GM18909 (cell line): Measurements from ENCODE around the gene SNRK.
A peak's percentile ranks its signal among the peaks of the same experiment; 100 is the strongest.

Experiments used
- ATAC-seq: cut with Tn5 transposase; IDR thresholded peaks from one replicate; pipeline ENCODE4 v1.9.1; 2021; ENCODE audit warnings: mild to moderate bottlenecking; ENCODE audit not compliant: unreplicated experiment, poor library complexity

The SNRK gene, protein sequence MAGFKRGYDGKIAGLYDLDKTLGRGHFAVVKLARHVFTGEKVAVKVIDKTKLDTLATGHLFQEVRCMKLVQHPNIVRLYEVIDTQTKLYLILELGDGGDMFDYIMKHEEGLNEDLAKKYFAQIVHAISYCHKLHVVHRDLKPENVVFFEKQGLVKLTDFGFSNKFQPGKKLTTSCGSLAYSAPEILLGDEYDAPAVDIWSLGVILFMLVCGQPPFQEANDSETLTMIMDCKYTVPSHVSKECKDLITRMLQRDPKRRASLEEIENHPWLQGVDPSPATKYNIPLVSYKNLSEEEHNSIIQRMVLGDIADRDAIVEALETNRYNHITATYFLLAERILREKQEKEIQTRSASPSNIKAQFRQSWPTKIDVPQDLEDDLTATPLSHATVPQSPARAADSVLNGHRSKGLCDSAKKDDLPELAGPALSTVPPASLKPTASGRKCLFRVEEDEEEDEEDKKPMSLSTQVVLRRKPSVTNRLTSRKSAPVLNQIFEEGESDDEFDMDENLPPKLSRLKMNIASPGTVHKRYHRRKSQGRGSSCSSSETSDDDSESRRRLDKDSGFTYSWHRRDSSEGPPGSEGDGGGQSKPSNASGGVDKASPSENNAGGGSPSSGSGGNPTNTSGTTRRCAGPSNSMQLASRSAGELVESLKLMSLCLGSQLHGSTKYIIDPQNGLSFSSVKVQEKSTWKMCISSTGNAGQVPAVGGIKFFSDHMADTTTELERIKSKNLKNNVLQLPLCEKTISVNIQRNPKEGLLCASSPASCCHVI

GRCh38 chr3:43286115-43286840 is at the start of gene SNRK:
Gene SNRK (plus strand): TSS chr3:43286540. CDS start chr3:43303204, 16,664 bp downstream.
- peak; percentile 83 for ATAC-seq

DNA sequence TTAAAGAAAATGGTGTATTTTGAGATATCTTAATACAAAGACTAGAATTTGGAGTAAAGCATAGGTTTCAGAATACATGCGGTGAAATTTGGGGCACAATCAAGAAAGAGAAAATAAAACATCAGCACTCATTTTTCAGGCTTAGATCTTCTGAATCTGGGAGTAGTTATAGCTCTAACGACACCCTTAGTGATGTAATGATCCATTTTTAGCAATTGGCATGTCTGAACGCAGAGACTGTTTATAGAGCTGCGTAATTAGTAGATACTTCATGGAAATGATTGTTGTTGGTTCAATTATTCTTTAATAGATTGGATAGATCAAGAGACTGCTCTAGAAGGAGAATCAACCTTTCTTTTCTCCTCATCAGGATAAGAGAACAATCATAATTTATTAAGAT is 47.5 kb upstream of the SNRK start:
- no peak for ATAC-seq

DNA sequence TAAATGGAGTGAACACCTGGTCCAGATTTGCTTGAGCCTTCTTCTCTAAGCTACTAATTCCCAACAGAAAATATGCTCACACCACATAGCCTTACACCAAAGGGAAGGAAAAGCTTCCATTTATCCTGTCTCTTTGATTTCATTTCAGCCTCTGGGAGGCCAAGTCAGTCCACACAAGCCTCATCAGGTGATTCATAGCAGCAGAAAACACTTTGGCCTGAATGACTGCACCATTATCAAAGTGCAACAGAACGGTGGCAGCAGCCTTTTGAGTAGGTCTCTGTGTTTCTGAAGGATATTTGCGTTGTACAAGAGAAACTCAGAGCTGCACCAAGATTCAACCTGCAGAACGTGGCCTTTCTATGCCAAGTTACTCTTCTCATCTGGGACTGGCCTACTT is 46.6 kb upstream of the SNRK start:
- no peak for ATAC-seq

GRCh38 chr3:43243590-43244587 is 42.5 kb upstream of the SNRK start:
- ATAC-seq = no peak

- no peak for ATAC-seq
Observed at GRCh38 chr3:43244694-43245093, 41.6 kb upstream of the SNRK start.

- no peak for ATAC-seq
Observed at GRCh38 chr3:43246976-43247375, 39.4 kb upstream of the SNRK start.

DNA sequence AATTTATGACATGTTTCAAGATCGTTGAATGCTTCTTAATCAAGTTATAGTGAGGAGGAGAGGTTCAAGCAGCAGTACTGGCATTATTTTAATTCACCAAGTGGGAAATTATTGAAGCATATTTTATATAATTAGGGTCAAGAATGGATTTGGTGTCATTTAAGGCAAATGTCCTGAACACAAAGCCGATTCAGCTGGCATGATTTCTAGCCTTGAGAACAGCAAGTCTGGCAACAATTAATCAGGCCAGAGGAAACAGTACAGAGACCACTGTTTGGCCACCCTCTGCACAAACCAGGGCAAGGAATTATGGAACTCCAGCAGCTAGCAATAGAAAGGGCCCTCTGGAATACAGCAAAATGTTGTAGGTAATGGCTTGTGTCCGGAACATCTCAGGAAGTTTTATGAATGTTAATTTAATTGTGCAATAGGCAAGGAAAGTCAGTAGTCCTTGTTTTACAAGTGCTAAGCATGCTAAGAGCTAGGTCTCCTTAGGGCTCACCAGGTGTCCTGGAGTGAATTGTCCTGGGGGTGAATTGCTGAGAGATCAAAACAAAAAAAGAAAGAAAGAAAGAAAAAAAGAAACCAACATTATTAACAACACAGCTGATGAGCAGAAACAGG is 38.7 kb upstream of the SNRK start:
- no peak for ATAC-seq

DNA sequence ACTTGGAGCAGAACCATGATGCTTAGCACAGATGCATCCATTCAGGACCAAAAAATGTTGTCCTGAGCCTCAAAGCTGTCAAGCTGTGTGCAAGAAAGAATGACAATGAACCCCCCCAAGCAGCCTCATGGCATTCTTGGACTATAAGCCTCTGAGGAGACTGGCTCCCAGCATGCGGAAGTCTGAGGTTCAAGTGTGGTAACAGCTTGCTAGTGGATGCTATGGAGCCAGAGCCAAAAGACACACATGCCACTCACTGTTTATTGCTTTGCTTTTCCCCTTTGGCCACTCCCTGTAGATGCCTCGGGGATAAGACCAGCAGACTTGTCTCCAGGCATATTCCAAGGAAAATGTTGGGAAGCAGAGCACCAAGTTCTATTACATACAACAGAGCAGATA is 38.2 kb upstream of the SNRK start:
- ATAC-seq = no peak

DNA sequence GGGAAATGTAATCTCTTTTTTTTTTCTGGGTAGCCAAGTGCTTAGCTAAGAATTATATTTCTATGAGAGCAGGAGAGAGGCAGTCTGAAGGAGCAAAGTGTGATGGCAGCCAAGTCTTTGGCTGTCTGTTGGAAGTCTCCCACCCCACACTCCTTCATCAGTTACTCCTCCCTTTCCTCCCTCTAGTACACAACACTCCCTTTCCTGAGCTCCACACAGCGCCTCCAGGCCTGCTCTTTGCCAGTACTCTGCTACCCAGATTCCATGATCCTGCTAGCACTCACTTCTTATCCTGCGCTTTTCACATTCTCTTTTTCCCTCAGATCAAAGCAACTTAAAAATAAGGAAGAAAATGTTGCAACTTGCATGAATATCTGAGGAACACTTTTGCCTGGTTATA is 37.4 kb upstream of the SNRK start:
- no peak for ATAC-seq

DNA sequence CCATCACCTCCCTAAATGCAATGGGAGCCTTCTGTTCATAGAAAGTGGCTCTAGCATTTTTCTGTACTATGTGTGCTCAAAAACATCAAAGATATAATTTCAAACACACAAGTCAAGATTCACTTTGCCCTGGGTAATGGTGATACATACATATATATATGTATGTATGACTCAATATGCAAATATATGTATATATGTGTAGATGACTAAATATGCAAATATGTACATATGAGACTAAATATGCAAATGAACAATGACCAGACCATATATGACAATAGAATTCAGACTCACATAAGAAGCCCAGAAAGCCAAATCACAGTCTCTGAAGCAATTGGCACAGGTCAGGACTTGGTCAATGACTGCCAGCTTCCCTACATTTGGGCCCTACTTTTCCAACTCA is 36.9 kb upstream of the SNRK start:
- no peak for ATAC-seq

GRCh38 chr3:43253294-43253693 is 33.0 kb upstream of the SNRK start:
- ATAC-seq = no peak

DNA sequence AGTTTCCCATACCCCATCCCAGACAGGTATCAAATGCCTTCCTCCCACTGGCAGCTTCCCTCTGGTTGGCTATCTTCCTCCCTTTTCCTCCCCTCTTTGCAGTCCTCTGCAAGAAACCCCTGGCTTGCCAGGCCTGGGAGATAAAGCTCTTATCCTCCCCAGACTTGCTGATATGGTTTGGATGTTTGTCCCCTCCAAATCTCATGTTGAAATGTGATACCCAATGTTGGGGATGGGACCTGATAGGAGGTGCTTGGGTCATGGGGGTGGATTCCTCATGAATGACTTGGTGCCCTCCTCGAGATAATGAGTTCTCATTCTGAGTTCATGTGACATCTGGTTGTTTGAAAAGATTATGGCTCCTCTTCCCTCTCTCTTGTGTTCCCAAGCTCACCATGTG is 32.2 kb upstream of the SNRK start:
- ATAC-seq = no peak

DNA sequence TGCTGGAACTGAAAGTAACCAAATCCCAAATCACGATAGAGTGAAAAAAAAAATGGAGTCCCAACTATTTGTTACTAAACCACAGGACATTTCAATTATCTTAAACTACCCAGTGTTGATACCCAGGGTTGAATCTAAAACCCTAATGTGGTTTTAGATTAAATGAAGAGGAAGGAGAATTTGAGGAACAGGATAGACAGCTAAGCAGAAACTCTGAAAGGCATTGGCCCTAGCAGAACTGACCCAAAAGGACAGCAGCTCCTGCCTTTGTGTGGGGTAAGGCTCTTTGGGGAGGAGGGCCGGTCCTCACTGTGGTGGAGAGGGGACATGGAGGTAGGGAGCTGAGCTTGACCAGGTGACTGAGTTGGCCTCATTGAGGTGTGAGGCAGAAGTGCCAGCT is 30.7 kb upstream of the SNRK start:
- no peak for ATAC-seq

- no peak for ATAC-seq
Observed at GRCh38 chr3:43256714-43257461, 29.5 kb upstream of the SNRK start.

DNA sequence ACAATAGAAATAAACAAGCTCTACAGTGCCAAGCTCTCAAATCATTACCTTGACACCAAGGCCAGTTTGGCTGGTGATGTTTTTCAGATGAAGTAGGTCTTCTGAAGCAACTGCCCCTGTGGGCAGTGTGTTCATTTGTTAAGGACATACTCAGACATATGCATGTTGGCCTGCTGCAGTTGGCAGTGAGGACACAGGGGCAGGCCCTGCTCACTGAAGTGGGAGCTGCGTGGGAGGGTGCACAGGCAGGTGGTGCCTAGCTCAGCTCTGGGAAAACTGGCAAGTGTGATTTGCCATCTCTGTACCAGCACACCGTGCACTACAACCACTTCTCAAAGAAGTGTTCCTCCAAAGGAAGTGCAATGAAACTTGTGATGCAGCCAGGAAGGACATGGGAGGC is 28.5 kb upstream of the SNRK start:
- no peak for ATAC-seq

- ATAC-seq = no peak
Observed at GRCh38 chr3:43259626-43260025, 26.7 kb upstream of the SNRK start.

DNA sequence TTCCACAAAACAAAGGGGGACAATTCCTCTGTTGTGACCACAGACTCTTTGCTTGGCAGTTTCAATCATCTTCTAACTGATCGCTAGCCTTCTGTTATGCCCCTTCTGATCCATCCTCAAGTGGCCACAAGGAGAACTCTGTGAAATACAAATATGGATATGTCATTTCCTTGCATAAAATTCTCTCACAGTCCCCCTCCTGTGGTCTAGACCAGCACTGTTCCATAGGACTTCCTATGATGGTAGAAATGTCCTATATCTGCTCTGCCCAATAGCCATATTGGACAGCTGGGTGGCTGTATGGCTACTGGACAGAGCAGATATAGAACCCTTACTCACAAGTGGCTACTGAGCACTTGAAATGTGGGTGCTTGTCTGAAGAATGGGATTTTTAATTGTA is 25.9 kb upstream of the SNRK start:
- no peak for ATAC-seq

GRCh38 chr3:43262194-43262593 is 24.1 kb upstream of the SNRK start:
- no peak for ATAC-seq

DNA sequence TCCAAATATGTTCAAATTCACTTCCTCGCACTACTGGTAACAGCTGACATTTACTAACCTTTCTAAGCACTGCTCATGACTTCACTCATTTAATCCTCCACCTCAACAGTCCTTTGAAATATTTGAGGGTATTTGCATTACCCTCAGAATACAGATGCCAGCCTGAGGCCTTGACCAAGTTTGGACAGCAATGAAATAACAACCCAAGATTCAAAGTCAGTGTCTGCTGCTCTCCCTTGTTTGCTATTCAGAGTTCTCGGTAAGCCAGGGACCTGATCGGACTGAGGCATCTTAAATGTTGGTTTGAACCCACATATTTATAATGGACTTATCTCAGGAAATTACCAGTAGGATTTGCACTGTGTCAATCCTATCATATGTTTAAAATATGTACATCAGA is 19.9 kb upstream of the SNRK start:
- ATAC-seq = no peak
